ENCODE results near the gene ITPKB.

GRCh38 chr1:226632169-226632879, 106.8 kb downstream of the ITPKB start:
- TF ChIP-seq CTCF (IDR thresholded peaks at IDR 0.05; ENCODE audit: low read length) (no peak), EZH2phosphoT487 (IDR thresholded peaks at IDR 0.05; ENCODE audit: low read length) (no peak)

Data from MM.1S (cell line).